Brain pericyte (primary cell): Measurements from ENCODE around the gene DNASE1L3.
"Not testable (repeated sequence)": the region's sequence is repeated elsewhere in the genome, so short reads cannot be mapped to it uniquely, and the experiment has no call there.

Experiments
- DNase-seq: peaks from one replicate; pipeline ENCODE4 v3.0.0-alpha.2; 2012; ENCODE audit warnings: low read depth, low spot score

The DNASE1L3 gene

GRCh38 chr3:58201451-58201850, 9.3 kb downstream of the DNASE1L3 start:
- not testable (repeated sequence) for DNase-seq

GRCh38 chr3:58200846-58201355, 9.9 kb downstream of the DNASE1L3 start:
- DNase-seq: no peak

- no peak for DNase-seq
These were observed 10.6 kb downstream of the DNASE1L3 start for GRCh38 chr3:58200121-58200709.

- no peak for DNase-seq
These were observed 12.0 kb downstream of the DNASE1L3 start for GRCh38 chr3:58198804-58199203.

- DNase-seq: no peak
These were observed 12.4 kb downstream of the DNASE1L3 start for GRCh38 chr3:58198362-58198761.

GRCh38 chr3:58197588-58197987, 13.2 kb downstream of the DNASE1L3 start:
- DNase-seq: no peak

GRCh38 chr3:58193682-58194407, 16.9 kb downstream of the DNASE1L3 start:
- no peak for DNase-seq

GRCh38 chr3:58192069-58192468, 18.7 kb downstream of the DNASE1L3 start:
- DNase-seq: no peak

- no peak for DNase-seq
These were observed 19.3 kb downstream of the DNASE1L3 start for GRCh38 chr3:58191361-58191991.

GRCh38 chr3:58190882-58191281, 19.9 kb downstream of the DNASE1L3 start:
- DNase-seq: no peak

GRCh38 chr3:58190291-58190690, 20.5 kb downstream of the DNASE1L3 start:
- no peak for DNase-seq

- no peak for DNase-seq
These were observed 21.1 kb downstream of the DNASE1L3 start for GRCh38 chr3:58189691-58190090.

- no peak for DNase-seq
These were observed 21.8 kb downstream of the DNASE1L3 start for GRCh38 chr3:58188921-58189451.

GRCh38 chr3:58188173-58188564, 22.6 kb downstream of the DNASE1L3 start:
- no peak for DNase-seq

- no peak for DNase-seq
These were observed 25.8 kb downstream of the DNASE1L3 start for GRCh38 chr3:58184982-58185360.

GRCh38 chr3:58184309-58184981, 26.3 kb downstream of the DNASE1L3 start:
- no peak for DNase-seq

GRCh38 chr3:58183891-58184290, 26.9 kb downstream of the DNASE1L3 start:
- no peak for DNase-seq

GRCh38 chr3:58183221-58183620, 27.6 kb downstream of the DNASE1L3 start:
- DNase-seq: no peak

GRCh38 chr3:58180940-58181587, 29.7 kb downstream of the DNASE1L3 start:
- DNase-seq: no peak

GRCh38 chr3:58180099-58180880, 30.5 kb downstream of the DNASE1L3 start:
- no peak for DNase-seq
